Brain microvascular endothelial cell (primary cell): ENCODE results near the gene FOLR1.

Experiments used
- DNase-seq: peaks from one replicate; pipeline ENCODE4 v3.0.0-alpha.2; 2020
- H3K27ac ChIP-seq: fragments of 250-450 bp; sonication (Bioruptor Pico); 2 replicates; pipeline ENCODE4 v1.5.1; 2020; ENCODE audit warnings: mild to moderate bottlenecking, moderate library complexity
- H3K27me3 ChIP-seq: fragments of 250-450 bp; sonication (Bioruptor Pico); replicated peaks from 2 replicates; pipeline ENCODE4 v1.5.1; 2020; ENCODE audit warnings: mild to moderate bottlenecking
- H3K36me3 ChIP-seq: fragments of 250-450 bp; sonication (Bioruptor Pico); replicated peaks from 2 replicates; pipeline ENCODE4 v1.5.1; 2020; ENCODE audit warnings: mild to moderate bottlenecking
- H3K4me3 ChIP-seq: 2 replicates; pipeline ENCODE4 v1.5.1; 2011; ENCODE audit warnings: low read depth, mild to moderate bottlenecking, control low read depth, low read length, moderate library complexity
- CTCF ChIP-seq: IDR thresholded peaks from 2 replicates; pipeline ENCODE4 v1.5.1; 2011; ENCODE audit warnings: low read depth, mild to moderate bottlenecking, moderate library complexity, low read length, control low read depth, inconsistent platforms; ENCODE audit errors: missing control alignments
- in situ Hi-C: cut with HindIII; loops from 2 replicates; pipeline ENCODE4 v1.10.0; 2017; ENCODE audit warnings: low sequenced_read_pairs, low pct_ligation_motif_present

Gene FOLR1

GRCh38 chr11:72233773-72234513 is 42.0 kb downstream of the FOLR1 start:
- H3K4me3 ChIP-seq = no peak overlapping the region
- DNase-seq = no peak
- H3K27ac ChIP-seq = no peak overlapping the region
- TF ChIP-seq CTCF = no peak
- in situ Hi-C loops = no loop called here
- H3K27me3 ChIP-seq = no peaks in the 10 kb centered on the region
- H3K36me3 ChIP-seq = peaks cover 88% of the 10 kb centered on the region

- DNase-seq = no peak
Measured at GRCh38 chr11:72234514-72234830, 42.5 kb downstream of the FOLR1 start.

GRCh38 chr11:72234920-72235319 is 43.0 kb downstream of the FOLR1 start:
- H3K27ac ChIP-seq = no peak overlapping the region
- TF ChIP-seq CTCF = no peak
- H3K27me3 ChIP-seq = no peaks in the 10 kb centered on the region
- H3K4me3 ChIP-seq = no peak overlapping the region
- peaks cover 78% of the 10 kb centered on the region for H3K36me3 ChIP-seq
- in situ Hi-C loops = no loop called here
- no peak for DNase-seq

More at GRCh38 chr11:72234514-72234830, 42.5 kb downstream of the FOLR1 start:
- peaks cover 83% of the 10 kb centered on the region for H3K36me3 ChIP-seq
- no peak for TF ChIP-seq CTCF
- no peak overlapping the region for H3K27ac ChIP-seq
- H3K4me3 ChIP-seq = no peak overlapping the region
- no peaks in the 10 kb centered on the region for H3K27me3 ChIP-seq
- in situ Hi-C loops = no loop called here

GRCh38 chr11:72235351-72236057 is 43.6 kb downstream of the FOLR1 start:
- no peak for TF ChIP-seq CTCF

GRCh38 chr11:72236083-72236697 is 44.2 kb downstream of the FOLR1 start:
- H3K36me3 ChIP-seq = peaks cover 66% of the 10 kb centered on the region
- TF ChIP-seq CTCF = no peak
- H3K4me3 ChIP-seq = no peak overlapping the region
- H3K27me3 ChIP-seq = peaks cover 7% of the 10 kb centered on the region
- no peak overlapping the region for H3K27ac ChIP-seq
- in situ Hi-C loops = no loop called here
- no peak for DNase-seq

More at GRCh38 chr11:72235351-72236057, 43.6 kb downstream of the FOLR1 start:
- Histone ChIP-seq H3K4me3 (no peak overlapping the region), H3K36me3 (peaks cover 72% of the 10 kb centered on the region), H3K27ac (no peak overlapping the region), H3K27me3 (peaks cover 2% of the 10 kb centered on the region)
- no peak for DNase-seq
- in situ Hi-C loops = no loop called here
